DMS79 (cell line): ENCODE measurements around the gene PSMB9.
"Not testable (repeated sequence)": the region's sequence is repeated elsewhere in the genome, so short reads cannot be mapped to it uniquely, and the experiment has no call there.

Source experiments
- DNase-seq: peaks from one replicate; lab custom pipeline; 2025; lab: John Stamatoyannopoulos, UW

The PSMB9 gene

GRCh38 chr6:32853541-32854375 lies at the start of gene PSMB9, which contains the start of gene TAP1:
PSMB9 (plus strand) TSS chr6:32854192; CDS start chr6:32854230, 38 bp downstream.
TAP1 (minus strand) TSS chr6:32853704; CDS start chr6:32853636, 68 bp downstream.
- peak; percentile 48 for DNase-seq

- DNase-seq = not testable (repeated sequence)
Measured at GRCh38 chr6:32805404-32805803, 48.6 kb upstream of the PSMB9 start.

- no peak for DNase-seq
Measured at GRCh38 chr6:32807020-32807580, 46.9 kb upstream of the PSMB9 start.

- no peak for DNase-seq
Measured at GRCh38 chr6:32809171-32809570, 44.8 kb upstream of the PSMB9 start.

- DNase-seq = no peak
Measured at GRCh38 chr6:32814145-32814544, 39.8 kb upstream of the PSMB9 start.

GRCh38 chr6:32815115-32815514 lies 38.9 kb upstream of the PSMB9 start:
- no peak for DNase-seq

GRCh38 chr6:32815996-32816395 lies 38.0 kb upstream of the PSMB9 start:
- no peak for DNase-seq

- no peak for DNase-seq
Measured at GRCh38 chr6:32816746-32817204, 37.2 kb upstream of the PSMB9 start, which contains the start of gene HLA-DOB. HLA-DOB (minus strand) TSS chr6:32817002; CDS start chr6:32816951, 51 bp downstream.

GRCh38 chr6:32818867-32819266 lies 35.1 kb upstream of the PSMB9 start:
- no peak for DNase-seq

GRCh38 chr6:32819729-32820128 lies 34.3 kb upstream of the PSMB9 start:
- no peak for DNase-seq

GRCh38 chr6:32825966-32826365 lies 28.0 kb upstream of the PSMB9 start:
- no peak for DNase-seq

GRCh38 chr6:32827025-32827424 lies 27.0 kb upstream of the PSMB9 start:
- DNase-seq = no peak

- no peak for DNase-seq
Measured at GRCh38 chr6:32829495-32829894, 24.5 kb upstream of the PSMB9 start.

- DNase-seq = no peak
Measured at GRCh38 chr6:32830017-32830416, 24.0 kb upstream of the PSMB9 start.

GRCh38 chr6:32830936-32831335 lies 23.1 kb upstream of the PSMB9 start:
- DNase-seq = peak; percentile 72

- no peak for DNase-seq
Measured at GRCh38 chr6:32832535-32832934, 21.5 kb upstream of the PSMB9 start.

GRCh38 chr6:32833664-32834063 lies 20.3 kb upstream of the PSMB9 start:
- DNase-seq = no peak

GRCh38 chr6:32835167-32835893 lies 18.7 kb upstream of the PSMB9 start:
- DNase-seq = no peak

- no peak for DNase-seq
Measured at GRCh38 chr6:32836873-32837272, 17.1 kb upstream of the PSMB9 start.

GRCh38 chr6:32837651-32838113 lies 16.3 kb upstream of the PSMB9 start:
- no peak for DNase-seq

- peak; percentile 65 for DNase-seq
Measured at GRCh38 chr6:32838114-32838958, 15.7 kb upstream of the PSMB9 start, which contains the start of gene TAP2. TAP2 (minus strand) TSS chr6:32838739; CDS start chr6:32838233, 506 bp downstream.
